GM12892 (cell line): Measurements from ENCODE around the gene CCDC39.

ENCODE experiments used
- POLR2A ChIP-seq: IDR thresholded peaks from 2 replicates; pipeline ENCODE4 v1.6.1; 2011; ENCODE audit warnings: low read depth, low read length, control low read depth
- POLR2AphosphoS5 ChIP-seq: IDR thresholded peaks from 2 replicates; pipeline ENCODE4 v1.6.1; 2011; ENCODE audit warnings: low read depth, low read length, control low read depth
- TAF1 ChIP-seq: IDR thresholded peaks from 2 replicates; pipeline ENCODE4 v1.6.1; 2011; ENCODE audit warnings: low read depth, mild to moderate bottlenecking, control low read depth, low read length, borderline replicate concordance

- TF ChIP-seq POLR2AphosphoS5, result peak; percentile 37; the same call in 1 of the 2 replicates
- no peak for TF ChIP-seq POLR2A
- no peak for TF ChIP-seq TAF1
Measured at GRCh38 chr3:180615954-180616353, 63.3 kb downstream of the CCDC39 start.
